ENCODE data around the gene OXSR1.
A peak's percentile ranks its signal among the peaks of the same experiment; 100 is the strongest.
"Not testable (repeated sequence)": the region's sequence is repeated elsewhere in the genome, so short reads cannot be mapped to it uniquely, and the experiment has no call there.

Gene OXSR1

GRCh38 chr3:38157595-38157994, 7.7 kb upstream of the OXSR1 start:
- Histone ChIP-seq H2AFZ (ENCODE audit: low read depth, low read length) (no peak overlapping the region), H3K9me3 (ENCODE audit: insufficient read depth, low read length, severe bottlenecking) (no peaks in the 10 kb centered on the region), H3K36me3 (ENCODE audit: insufficient read depth, low read length) (no peaks in the 10 kb centered on the region), H3K27me3 (ENCODE audit: insufficient read depth, low read length, poor library complexity) (no peaks in the 10 kb centered on the region), H3K4me3 (ENCODE audit: low read depth in 1 of 2, low read length in 2 of 2) (no peak overlapping the region), H3K79me2 (ENCODE audit: insufficient read depth, low read length) (no peaks in the 10 kb centered on the region), H3K9ac (ENCODE audit: low read depth, low read length) (no peak overlapping the region), H3K4me2 (ENCODE audit: insufficient read depth, low read length) (no peak overlapping the region), H3K27ac (ENCODE audit: low read length) (no peak overlapping the region), H3K4me1 (ENCODE audit: insufficient read depth, low read length) (no peaks in the 10 kb centered on the region), H4K20me1 (ENCODE audit: insufficient read depth, low read length) (no peaks in the 10 kb centered on the region)
- TF ChIP-seq EZH2 (IDR thresholded peaks at IDR 0.05; ENCODE audit: borderline replicate concordance, low read depth, low read length, severe bottlenecking) (no peak), CTCF (IDR thresholded peaks at IDR 0.05; ENCODE audit: borderline replicate concordance, extremely low read depth, low read length, poor library complexity, severe bottlenecking) (no peak)
- DNase-seq (no peak), ATAC-seq (ENCODE audit: insufficient read depth, low read depth) (no peak)

- H3K4me3 ChIP-seq (ENCODE audit: low read depth in 1 of 2, low read length in 2 of 2) = no peak overlapping the region
- no peak for DNase-seq
- H3K9me3 ChIP-seq (ENCODE audit: insufficient read depth, low read length, severe bottlenecking) = no peaks in the 10 kb centered on the region
- ATAC-seq (ENCODE audit: insufficient read depth, low read depth) = no peak
- H3K4me2 ChIP-seq (ENCODE audit: insufficient read depth, low read length) = no peak overlapping the region
- H3K79me2 ChIP-seq (ENCODE audit: insufficient read depth, low read length) = no peaks in the 10 kb centered on the region
- no peaks in the 10 kb centered on the region for H3K36me3 ChIP-seq (ENCODE audit: insufficient read depth, low read length)
- H3K27ac ChIP-seq (ENCODE audit: low read length) = no peak overlapping the region
- no peaks in the 10 kb centered on the region for H3K27me3 ChIP-seq (ENCODE audit: insufficient read depth, low read length, poor library complexity)
- no peak overlapping the region for H3K9ac ChIP-seq (ENCODE audit: low read depth, low read length)
- H2AFZ ChIP-seq (ENCODE audit: low read depth, low read length) = no peak overlapping the region
- TF ChIP-seq CTCF (IDR thresholded peaks at IDR 0.05; ENCODE audit: borderline replicate concordance, extremely low read depth, low read length, poor library complexity, severe bottlenecking) (no peak), EZH2 (IDR thresholded peaks at IDR 0.05; ENCODE audit: borderline replicate concordance, low read depth, low read length, severe bottlenecking) (no peak)
- H4K20me1 ChIP-seq (ENCODE audit: insufficient read depth, low read length) = no peaks in the 10 kb centered on the region
- peaks cover under 1% of the 10 kb centered on the region; the same call in 1 of the 2 replicates for H3K4me1 ChIP-seq (ENCODE audit: insufficient read depth, low read length)
Observed at GRCh38 chr3:38158472-38158871, 6.9 kb upstream of the OXSR1 start.

GRCh38 chr3:38160704-38161103, 4.6 kb upstream of the OXSR1 start:
- not testable (repeated sequence) for H3K27ac ChIP-seq (ENCODE audit: low read length); H3K27me3 ChIP-seq (ENCODE audit: insufficient read depth, low read length, poor library complexity); H3K9ac ChIP-seq (ENCODE audit: low read depth, low read length); H3K4me2 ChIP-seq (ENCODE audit: insufficient read depth, low read length); H4K20me1 ChIP-seq (ENCODE audit: insufficient read depth, low read length); H3K4me3 ChIP-seq (ENCODE audit: low read depth in 1 of 2, low read length in 2 of 2); H2AFZ ChIP-seq (ENCODE audit: low read depth, low read length); H3K9me3 ChIP-seq (ENCODE audit: insufficient read depth, low read length, severe bottlenecking); DNase-seq; ATAC-seq (ENCODE audit: insufficient read depth, low read depth); H3K36me3 ChIP-seq (ENCODE audit: insufficient read depth, low read length); H3K79me2 ChIP-seq (ENCODE audit: insufficient read depth, low read length)
- H3K4me1 ChIP-seq (ENCODE audit: insufficient read depth, low read length) = peaks cover 12% of the 10 kb centered on the region

- Histone ChIP-seq H4K20me1 (ENCODE audit: insufficient read depth, low read length) (peaks cover 7% of the 10 kb centered on the region), H3K4me3 (ENCODE audit: low read depth in 1 of 2, low read length in 2 of 2) (no peak overlapping the region), H3K27ac (ENCODE audit: low read length) (no peak overlapping the region; the same call in 1 of the 2 replicates), H3K36me3 (ENCODE audit: insufficient read depth, low read length) (no peaks in the 10 kb centered on the region; the same call in 1 of the 2 replicates), H3K9me3 (ENCODE audit: insufficient read depth, low read length, severe bottlenecking) (no peaks in the 10 kb centered on the region), H3K9ac (ENCODE audit: low read depth, low read length) (peak overlapping the region; percentile 78; the same call in 1 of the 2 replicates), H3K4me2 (ENCODE audit: insufficient read depth, low read length) (0 out of 2 replicates have a peak overlapping the region, but pooled peaks have one; percentile 72), H2AFZ (ENCODE audit: low read depth, low read length) (peak overlapping the region; percentile 50), H3K27me3 (ENCODE audit: insufficient read depth, low read length, poor library complexity) (no peaks in the 10 kb centered on the region), H3K4me1 (ENCODE audit: insufficient read depth, low read length) (peaks cover 34% of the 10 kb centered on the region), H3K79me2 (ENCODE audit: insufficient read depth, low read length) (peaks cover 30% of the 10 kb centered on the region)
- peak; percentile 43 for TF ChIP-seq CTCF (IDR thresholded peaks at IDR 0.05; ENCODE audit: borderline replicate concordance, extremely low read depth, low read length, poor library complexity, severe bottlenecking)
- no peak for TF ChIP-seq EZH2 (IDR thresholded peaks at IDR 0.05; ENCODE audit: borderline replicate concordance, low read depth, low read length, severe bottlenecking)
- peak; percentile 35 for DNase-seq
- ATAC-seq (ENCODE audit: insufficient read depth, low read depth) = no peak
Observed at GRCh38 chr3:38163117-38163840, 2.1 kb upstream of the OXSR1 start.
